Lower leg skin (tissue), 4 donors: Measurements from ENCODE around the gene MAGEB17. TPM values are rescaled to one million over a fixed set of nuclear protein-coding genes. Genes with fewer than 3 reads are reported as not detected.
A peak's percentile ranks its signal among the peaks of the same experiment; 100 is the strongest.

Experiments used
- DNase-seq, 2 donors: peaks; one replicate each; pipeline ENCODE4 v3.0.0-alpha.2; 2019; ENCODE audit warnings: low spot score in 2 of 2
- H3K4me3 ChIP-seq: fragments of 200-600 bp; sonication (generic); 2 replicates; pipeline ENCODE4 v1.5.1; 2017; ENCODE audit warnings: mild to moderate bottlenecking, low read depth; ENCODE audit not compliant: poor library complexity, severe bottlenecking
- CTCF ChIP-seq, 3 donors: fragments of 450-650 bp; IDR thresholded peaks; one replicate each; pipeline ENCODE4 v1.5.1; 2016; ENCODE audit warnings: antibody characterized with exemption in 3 of 3, mild to moderate bottlenecking in 3 of 3, moderate library complexity in 2 of 3
- POLR2A ChIP-seq, 2 donors: fragments of 450-650 bp; IDR thresholded peaks; one replicate each; pipeline ENCODE4 v1.6.1; 2016 to 2017; ENCODE audit warnings: antibody characterized with exemption in 2 of 2, mild to moderate bottlenecking in 1 of 2, moderate library complexity in 1 of 2
- WGBS, 2 donors: methylation state at CpG; one replicate each; pipeline ENCODE4 v1.1.5; 2018; 5-methylcytosine and 5-hydroxymethylcytosine counted together
- intact Hi-C: fragments of 100-400 bp; cut with DNase I; formaldehyde crosslinking; loops from one replicate; pipeline ENCODE4 v1.15.0; 2023; ENCODE audit warnings: low total_unique reads
- total RNA-seq, 4 donors: library from RNA; depleted of rRNA; stranded (reverse); fragments of >200 nt; gene quantifications; one replicate each; pipeline ENCODE4 v1.1.0, GENCODE V29; 2016

MAGEB17 gene
- total RNA-seq = not detected

DNA sequence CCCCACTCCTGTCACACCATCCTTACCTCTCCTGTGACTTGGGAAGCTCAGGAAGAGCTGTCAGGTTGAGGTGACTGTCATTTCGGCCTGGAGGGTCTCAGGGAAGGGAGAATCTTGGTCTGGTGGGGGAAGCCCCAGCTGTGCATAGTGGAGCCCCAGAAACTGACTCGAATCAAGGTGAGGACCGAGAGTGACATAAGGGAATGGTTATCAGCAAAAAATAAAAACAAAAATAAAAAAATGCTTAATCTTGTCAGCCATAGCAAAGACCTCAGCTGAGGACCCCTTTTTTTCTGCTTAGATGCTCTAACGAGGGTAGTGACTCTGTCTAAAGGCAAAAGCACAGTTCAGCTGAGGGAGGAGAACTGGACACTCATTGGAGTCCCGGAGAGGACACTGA lies at the start of gene MAGEB17:
TSS of gene MAGEB17 (plus strand) at position 301 of the 400 bp plus-strand sequence. CDS start 2,902 bp downstream, outside the sequence.
- WGBS, 2 donors = 71 to 77% methylated on average over 5 of the region's 5 CpGs
- no peak within 1 kb of the TSS for H3K4me3 ChIP-seq
- DNase-seq = no peak
- TF ChIP-seq CTCF (IDR thresholded peaks at IDR 0.05) (no peak), POLR2A (IDR thresholded peaks at IDR 0.05) (no peak)
- intact Hi-C loops = no loop called here

DNA sequence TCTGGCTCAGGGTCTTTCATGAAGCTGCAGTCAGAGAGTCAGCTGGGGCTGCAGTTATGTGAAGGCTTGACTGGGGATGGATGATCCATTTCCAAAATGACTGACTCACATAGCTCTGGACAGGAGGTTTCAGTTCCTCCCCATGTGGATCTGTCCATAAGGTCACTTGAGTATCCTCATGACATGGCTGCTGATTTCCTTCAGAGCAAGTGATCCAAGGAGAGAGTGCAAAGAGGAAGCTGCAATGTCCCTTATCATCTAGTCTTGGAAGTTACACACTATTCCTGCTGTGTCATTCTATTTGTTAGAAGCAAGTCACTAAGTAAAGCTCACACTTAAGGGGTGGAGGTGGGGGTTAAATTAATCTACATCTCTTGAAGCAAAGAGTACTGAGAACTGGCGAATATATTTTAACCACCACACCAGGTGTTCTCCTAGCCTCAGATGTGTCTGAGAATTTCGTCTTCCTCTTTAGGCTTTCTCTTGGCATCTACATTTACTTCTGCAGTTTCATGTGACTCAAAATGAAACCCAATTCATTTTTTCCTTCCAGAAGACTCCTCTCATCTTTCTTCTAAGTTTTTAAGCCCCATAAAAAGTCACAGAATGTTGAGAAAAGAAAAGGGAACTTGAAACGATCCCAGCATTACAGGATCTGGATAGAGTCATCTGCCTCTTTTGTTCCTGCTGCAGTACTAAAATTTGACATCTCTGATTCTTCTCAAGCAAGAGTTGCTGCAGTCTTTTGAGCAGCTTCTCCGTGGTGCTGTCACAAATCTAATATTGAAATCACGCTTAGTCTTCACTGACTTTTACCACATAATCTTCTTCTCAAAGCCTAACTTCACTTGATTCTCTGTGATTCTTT lies 47.7 kb upstream of the MAGEB17 start:
- TF ChIP-seq CTCF (IDR thresholded peaks at IDR 0.05) (no peak), POLR2A (IDR thresholded peaks at IDR 0.05) (no peak)
- DNase-seq = no peak
- WGBS, 2 donors = 71 to 73% methylated on average over 5 of the region's 5 CpGs
- intact Hi-C loops = no loop called here
- H3K4me3 ChIP-seq = no peak overlapping the region

GRCh38 chrX:16120431-16120830 lies 46.9 kb upstream of the MAGEB17 start:
- no peak overlapping the region for H3K4me3 ChIP-seq
- no peak for DNase-seq
- no peak for TF ChIP-seq POLR2A (IDR thresholded peaks at IDR 0.05)
- TF ChIP-seq CTCF (IDR thresholded peaks at IDR 0.05) = no peak
- intact Hi-C loops = no loop called here
- 92 to 94% methylated on average over 3 of the region's 3 CpGs for WGBS, 2 donors

GRCh38 chrX:16123222-16123786 lies 44.0 kb upstream of the MAGEB17 start, which contains the start of gene GRPR:
Gene GRPR (plus strand): TSS chrX:16123565. CDS start chrX:16123954, 389 bp downstream.
- TF ChIP-seq CTCF (IDR thresholded peaks at IDR 0.05) (no peak), POLR2A (IDR thresholded peaks at IDR 0.05) (no peak)
- DNase-seq = peak; percentile 45 to 91
- intact Hi-C loops = no loop called here
- 2 to 4% methylated on average over 6 of the region's 6 CpGs for WGBS, 2 donors
- no peak within 1 kb of the TSS for H3K4me3 ChIP-seq

DNA sequence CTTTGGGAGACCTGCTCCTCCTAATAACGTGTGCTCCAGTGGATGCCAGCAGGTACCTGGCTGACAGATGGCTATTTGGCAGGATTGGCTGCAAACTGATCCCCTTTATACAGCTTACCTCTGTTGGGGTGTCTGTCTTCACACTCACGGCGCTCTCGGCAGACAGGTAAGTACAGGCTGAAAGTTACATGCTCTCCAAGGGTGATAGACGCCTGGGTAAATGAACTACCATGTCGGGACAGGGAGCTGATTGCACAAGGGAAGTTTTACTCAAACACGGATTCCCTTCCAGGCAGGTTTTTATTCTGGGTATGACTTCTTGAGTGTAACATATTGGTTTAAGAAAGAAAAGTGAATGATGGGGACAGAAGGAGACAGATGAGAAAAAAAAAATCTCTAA lies 43.1 kb upstream of the MAGEB17 start:
- no peak for TF ChIP-seq POLR2A (IDR thresholded peaks at IDR 0.05)
- no peak for TF ChIP-seq CTCF (IDR thresholded peaks at IDR 0.05)
- WGBS, 2 donors = 55 to 72% methylated on average over 7 of the region's 7 CpGs
- no peak overlapping the region for H3K4me3 ChIP-seq
- intact Hi-C loops = no loop called here
- no peak for DNase-seq
